SK-N-SH (cell line): ENCODE data around the gene FABP6. TPM values are rescaled to one million over a fixed set of nuclear protein-coding genes. Genes with fewer than 3 reads are reported as not detected.

ENCODE experiments used
- CTCF ChIA-PET: fragments of 300-600, 350-600 bp; formaldehyde crosslinking; extraction: SDS; loops from one replicate; lab custom pipeline; 2021; lab: Yijun Ruan, JAX
- POLR2A ChIA-PET: fragments of 350-600 bp; sonication (Branson Sonifier 250); formaldehyde crosslinking; extraction: SDS; loops from one replicate; lab custom pipeline; 2020; ENCODE audit warnings: antibody characterized with exemption, inconsistent platforms; lab: Yijun Ruan, JAX
- DNase-seq: peaks from one replicate; pipeline ENCODE4 v3.0.0; 2012
- H2AFZ ChIP-seq: fragments of 200-600 bp; sonication (generic); 2 replicates; pipeline ENCODE4 v1.8.1; 2016; ENCODE audit warnings: antibody characterized with exemption, mild to moderate bottlenecking, low read depth
- H3F3A ChIP-seq: fragments of 200-600 bp; sonication (generic); replicated peaks from 2 replicates; pipeline ENCODE3; 2016; ENCODE audit warnings: antibody characterized with exemption, mild to moderate bottlenecking; ENCODE audit not compliant: insufficient read depth
- H3K27ac ChIP-seq, 2 experiments: fragments of 200-500 bp in 1 of 2; fragments of 200-600 bp in 1 of 2; sonication (Bioruptor generic) in 1 of 2; sonication (generic), shearing (Covaris generic) in 1 of 2; 2 replicates each; pipeline versions ENCODE4 v1.5.1 to v1.6.1; 2014 to 2016; ENCODE audit warnings: low read depth in 2 of 2, inconsistent platforms in 1 of 2, low read length in 1 of 2, mild to moderate bottlenecking in 1 of 2, mixed read lengths in 1 of 2
- H3K27me3 ChIP-seq: fragments of 200-600 bp; sonication (generic), shearing (Covaris generic); 2 replicates; pipeline ENCODE4 v1.6.1; 2016; ENCODE audit warnings: mixed run types; ENCODE audit not compliant: insufficient read depth
- H3K36me3 ChIP-seq, 2 experiments: fragments of 200-500 bp in 1 of 2; fragments of 200-600 bp in 1 of 2; sonication (Bioruptor generic) in 1 of 2; sonication (generic) in 1 of 2; replicated peaks in 1 of 2; 2 replicates each; pipeline versions ENCODE3 to v1.5.1; 2014 to 2016; ENCODE audit warnings: low read length in 1 of 2, mild to moderate bottlenecking in 1 of 2; ENCODE audit not compliant: insufficient read depth in 2 of 2, control insufficient read depth in 1 of 2
- H3K4me1 ChIP-seq, 2 experiments: fragments of 200-500 bp in 1 of 2; fragments of 200-600 bp in 1 of 2; sonication (Bioruptor generic) in 1 of 2; sonication (generic), shearing (Covaris generic) in 1 of 2; 2 replicates each; pipeline versions ENCODE4 v1.5.1 to v1.6.1; 2014 to 2016; ENCODE audit warnings: low read depth in 1 of 2, low read length in 1 of 2, mixed run types in 1 of 2; ENCODE audit not compliant: insufficient read depth in 2 of 2, control insufficient read depth in 1 of 2
- H3K4me2 ChIP-seq: fragments of 200-600 bp; sonication (generic), shearing (Covaris generic); 2 replicates; pipeline ENCODE4 v1.6.1; 2017; ENCODE audit warnings: mixed run types
- H3K4me3 ChIP-seq, 2 experiments: fragments of 200-500 bp in 1 of 2; fragments of 200-600 bp in 1 of 2; sonication (Bioruptor generic) in 1 of 2; sonication (generic), shearing (Covaris generic) in 1 of 2; 2 replicates each; pipeline versions ENCODE4 v1.5.1 to v1.8.1; 2014 to 2016; ENCODE audit warnings: low read depth in 2 of 2, inconsistent platforms in 1 of 2, low read length in 1 of 2, mild to moderate bottlenecking in 1 of 2, mixed read lengths in 1 of 2, moderate library complexity in 1 of 2
- H3K79me2 ChIP-seq: fragments of 200-600 bp; sonication (generic); 2 replicates; pipeline ENCODE4 v1.8.1; 2017; ENCODE audit warnings: mild to moderate bottlenecking; ENCODE audit not compliant: insufficient read depth
- H3K9ac ChIP-seq: fragments of 200-600 bp; sonication (generic); 2 replicates; pipeline ENCODE4 v1.6.1; 2017; ENCODE audit warnings: mixed run types
- H3K9me2 ChIP-seq: fragments of 200-600 bp; sonication (generic); 2 replicates; pipeline ENCODE4 v1.6.1; 2017; ENCODE audit warnings: mixed run types
- H3K9me3 ChIP-seq: fragments of 200-600 bp; sonication (generic); 2 replicates; pipeline ENCODE4 v1.6.1; 2017; ENCODE audit warnings: mixed run types, mild to moderate bottlenecking, moderate library complexity
- H4K20me1 ChIP-seq: fragments of 200-600 bp; sonication (generic); 2 replicates; pipeline ENCODE4 v1.6.1; 2017; ENCODE audit warnings: mild to moderate bottlenecking, mixed run types; ENCODE audit not compliant: insufficient read depth
- EZH2phosphoT487 ChIP-seq: fragments of 200-600 bp; sonication (generic); IDR thresholded peaks from 2 replicates; pipeline ENCODE4 v1.6.1; 2017; ENCODE audit warnings: low read depth, mixed run types, mild to moderate bottlenecking, antibody characterized with exemption, moderate library complexity, borderline replicate concordance
- FOSL2 ChIP-seq: IDR thresholded peaks from 2 replicates; pipeline ENCODE4 v1.4.0; 2012; ENCODE audit warnings: low read depth, mild to moderate bottlenecking, moderate library complexity, borderline replicate concordance
- FOXM1 ChIP-seq: IDR thresholded peaks from 2 replicates; pipeline ENCODE4 v1.4.0; 2012; ENCODE audit warnings: low read depth, mild to moderate bottlenecking
- MEF2A ChIP-seq: IDR thresholded peaks from 2 replicates; pipeline ENCODE4 v1.4.0; 2012; ENCODE audit warnings: low read depth, borderline replicate concordance
- MXI1 ChIP-seq: IDR thresholded peaks from 2 replicates; pipeline ENCODE4 v1.6.1; 2012; ENCODE audit warnings: mild to moderate bottlenecking, low read depth, low read length, improper control_type of control experiment
- POLR2AphosphoS5 ChIP-seq: IDR thresholded peaks from 2 replicates; pipeline ENCODE4 v1.6.1; 2012; ENCODE audit warnings: low read depth, low read length
- TEAD4 ChIP-seq: IDR thresholded peaks from 2 replicates; pipeline ENCODE4 v1.4.0; 2012; ENCODE audit warnings: mild to moderate bottlenecking, borderline replicate concordance; ENCODE audit not compliant: insufficient read depth
- WGBS: methylation state at CpG from one replicate; pipeline ENCODE4 v1.1.6; 2017; ENCODE audit warnings: low lambda C conversion rate; 5-methylcytosine and 5-hydroxymethylcytosine counted together
- polyA plus RNA-seq, 3 experiments: library from polyadenylated mRNA; depleted of rRNA; stranded (reverse); fragments of >200 nt; gene quantifications; 2 replicates each; pipeline ENCODE4 v1.2.3, GENCODE V29; 2012
- TF ChIP-seq, protein P1 (sequence below): fragments of 200-600 bp; sonication (generic); IDR thresholded peaks from 2 replicates; pipeline ENCODE4 v1.6.1; 2017; ENCODE audit warnings: antibody characterized with exemption, mild to moderate bottlenecking, moderate library complexity
- TF ChIP-seq, protein P2 (sequence below): fragments of 150-350 bp; IDR thresholded peaks from 2 replicates; pipeline ENCODE4 v1.6.1; 2016; ENCODE audit warnings: mild to moderate bottlenecking, low read depth, low read length
- TF ChIP-seq, protein P3 (sequence below): fragments of 150-350 bp; IDR thresholded peaks from 2 replicates; pipeline ENCODE4 v1.6.1; 2017; ENCODE audit warnings: antibody characterized with exemption, low read length, low read depth, borderline replicate concordance

The FABP6 gene
- polyA plus RNA-seq, 1 of the 3 experiments (the other 2 are of a cell fraction) = 1.1 TPM

DNA sequence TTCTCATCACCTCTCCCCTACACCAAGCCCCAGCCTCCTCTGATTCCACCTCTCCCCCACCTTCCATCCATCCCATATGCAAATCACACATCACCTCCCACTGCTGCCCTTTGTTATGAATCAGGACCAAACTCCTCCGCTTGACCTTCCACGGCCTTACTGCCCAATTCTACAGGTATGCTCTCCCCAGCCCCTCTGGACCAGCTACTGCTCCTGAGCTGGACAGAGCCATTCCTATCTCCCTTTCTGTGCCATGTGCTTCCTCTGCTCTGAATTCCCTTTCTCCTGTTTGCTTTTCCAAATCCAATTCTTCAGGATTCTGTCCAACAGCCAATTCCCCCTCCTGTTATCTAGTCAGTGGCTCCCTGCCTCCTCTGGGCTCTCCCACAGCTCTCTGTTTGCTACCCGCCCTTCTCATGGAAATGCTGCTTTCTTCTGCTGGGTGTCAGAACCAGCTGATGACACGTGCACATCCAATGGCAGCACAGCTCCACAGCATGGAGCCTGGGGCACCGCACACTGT is 8.3 kb downstream of the FABP6 start:
- Histone ChIP-seq H3K27me3 (no peaks in the 10 kb centered on the region), H3K4me1 (no peaks in the 10 kb centered on the region; a peak in 1 of 4 replicates), H3K9ac (no peak overlapping the region), H3K9me2 (no peaks in the 10 kb centered on the region), H3K4me2 (no peak overlapping the region), H2AFZ (no peak overlapping the region), H3K36me3 (no peaks in the 10 kb centered on the region), H4K20me1 (no peaks in the 10 kb centered on the region), H3F3A (no peaks in the 10 kb centered on the region), H3K9me3 (no peaks in the 10 kb centered on the region), H3K27ac (no peak overlapping the region), H3K79me2 (no peaks in the 10 kb centered on the region), H3K4me3 (no peak overlapping the region)
- WGBS = 86% methylated on average over 5 of the region's 5 CpGs
- no peak for DNase-seq
- TF ChIP-seq FOXM1 = no peak
- TF ChIP-seq MXI1 = no peak
- no peak for TF ChIP-seq MEF2A
- TF ChIP-seq EZH2phosphoT487 = no peak
- TF ChIP-seq POLR2AphosphoS5 = no peak
- TF ChIP-seq, protein P1, sequence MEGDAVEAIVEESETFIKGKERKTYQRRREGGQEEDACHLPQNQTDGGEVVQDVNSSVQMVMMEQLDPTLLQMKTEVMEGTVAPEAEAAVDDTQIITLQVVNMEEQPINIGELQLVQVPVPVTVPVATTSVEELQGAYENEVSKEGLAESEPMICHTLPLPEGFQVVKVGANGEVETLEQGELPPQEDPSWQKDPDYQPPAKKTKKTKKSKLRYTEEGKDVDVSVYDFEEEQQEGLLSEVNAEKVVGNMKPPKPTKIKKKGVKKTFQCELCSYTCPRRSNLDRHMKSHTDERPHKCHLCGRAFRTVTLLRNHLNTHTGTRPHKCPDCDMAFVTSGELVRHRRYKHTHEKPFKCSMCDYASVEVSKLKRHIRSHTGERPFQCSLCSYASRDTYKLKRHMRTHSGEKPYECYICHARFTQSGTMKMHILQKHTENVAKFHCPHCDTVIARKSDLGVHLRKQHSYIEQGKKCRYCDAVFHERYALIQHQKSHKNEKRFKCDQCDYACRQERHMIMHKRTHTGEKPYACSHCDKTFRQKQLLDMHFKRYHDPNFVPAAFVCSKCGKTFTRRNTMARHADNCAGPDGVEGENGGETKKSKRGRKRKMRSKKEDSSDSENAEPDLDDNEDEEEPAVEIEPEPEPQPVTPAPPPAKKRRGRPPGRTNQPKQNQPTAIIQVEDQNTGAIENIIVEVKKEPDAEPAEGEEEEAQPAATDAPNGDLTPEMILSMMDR = no peak
- TF ChIP-seq, protein P2, sequence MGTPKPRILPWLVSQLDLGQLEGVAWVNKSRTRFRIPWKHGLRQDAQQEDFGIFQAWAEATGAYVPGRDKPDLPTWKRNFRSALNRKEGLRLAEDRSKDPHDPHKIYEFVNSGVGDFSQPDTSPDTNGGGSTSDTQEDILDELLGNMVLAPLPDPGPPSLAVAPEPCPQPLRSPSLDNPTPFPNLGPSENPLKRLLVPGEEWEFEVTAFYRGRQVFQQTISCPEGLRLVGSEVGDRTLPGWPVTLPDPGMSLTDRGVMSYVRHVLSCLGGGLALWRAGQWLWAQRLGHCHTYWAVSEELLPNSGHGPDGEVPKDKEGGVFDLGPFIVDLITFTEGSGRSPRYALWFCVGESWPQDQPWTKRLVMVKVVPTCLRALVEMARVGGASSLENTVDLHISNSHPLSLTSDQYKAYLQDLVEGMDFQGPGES = no peak
- no peak for TF ChIP-seq TEAD4
- CTCF ChIA-PET = interaction anchor here (0.9 to 2.5 kb wide), 3 partner anchors 72 to 216 kb away, joined by 3 to 7 read pairs (median 3); no protein-coding TSS in a partner anchor
- POLR2A ChIA-PET = no interaction called here

DNA sequence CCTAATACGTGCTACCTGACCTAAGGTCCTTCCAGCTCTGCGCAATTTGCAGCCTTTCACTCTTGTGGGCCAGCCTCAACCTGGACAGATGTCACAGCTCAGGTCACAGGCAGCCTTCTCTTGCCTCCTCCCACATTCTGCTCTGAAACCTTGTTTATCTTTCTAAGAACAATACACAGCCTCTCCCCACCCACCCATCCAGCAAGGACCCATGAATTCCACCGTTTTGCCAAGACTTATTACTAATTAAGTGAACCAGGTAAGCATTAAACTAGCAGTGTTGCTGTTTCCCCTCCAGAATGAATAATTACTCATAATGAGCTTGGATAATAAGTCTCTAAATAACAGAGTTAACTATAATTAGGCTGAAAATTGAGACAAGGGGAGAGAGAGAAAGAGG is 11.0 kb downstream of the FABP6 start:
- Histone ChIP-seq H4K20me1 (no peaks in the 10 kb centered on the region), H3K27me3 (no peaks in the 10 kb centered on the region), H3K9me2 (no peaks in the 10 kb centered on the region), H3K4me3 (no peak overlapping the region), H3K9ac (no peak overlapping the region), H2AFZ (no peak overlapping the region), H3F3A (no peaks in the 10 kb centered on the region), H3K4me2 (no peak overlapping the region), H3K79me2 (no peaks in the 10 kb centered on the region), H3K36me3 (no peaks in the 10 kb centered on the region), H3K4me1 (peaks cover 0 to 2% of the 10 kb centered on the region in 2 experiments; a peak in 1 of 4 replicates), H3K9me3 (no peaks in the 10 kb centered on the region), H3K27ac (no peak overlapping the region)
- 21% methylated on average over 3 of the region's 3 CpGs for WGBS
- POLR2A ChIA-PET = interaction anchor here (1.3 kb wide), 1 partner anchor 8 kb away, joined by 3 read pairs; no protein-coding TSS in a partner anchor
- TF ChIP-seq MEF2A = no peak
- TF ChIP-seq, protein P3, sequence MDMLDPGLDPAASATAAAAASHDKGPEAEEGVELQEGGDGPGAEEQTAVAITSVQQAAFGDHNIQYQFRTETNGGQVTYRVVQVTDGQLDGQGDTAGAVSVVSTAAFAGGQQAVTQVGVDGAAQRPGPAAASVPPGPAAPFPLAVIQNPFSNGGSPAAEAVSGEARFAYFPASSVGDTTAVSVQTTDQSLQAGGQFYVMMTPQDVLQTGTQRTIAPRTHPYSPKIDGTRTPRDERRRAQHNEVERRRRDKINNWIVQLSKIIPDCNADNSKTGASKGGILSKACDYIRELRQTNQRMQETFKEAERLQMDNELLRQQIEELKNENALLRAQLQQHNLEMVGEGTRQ = no peak
- TF ChIP-seq FOSL2 = no peak
- CTCF ChIA-PET = interaction anchor here (1.1 to 9.3 kb wide), 5 partner anchors 8 to 218 kb away, joined by 3 to 78 read pairs (median 3); no protein-coding TSS in a partner anchor
- DNase-seq = no peak
